Uterus (tissue), 2 donors: Measurements from ENCODE around the gene ADCY5.

Experiments used
- CTCF ChIP-seq, 4 experiments: fragments of 200-600 bp in 2 of 4; fragments of 450-650 bp in 2 of 4; sonication (generic) in 2 of 4; IDR thresholded peaks; one replicate each; pipeline ENCODE4 v1.5.1; 2016 to 2019; ENCODE audit warnings: antibody characterized with exemption in 4 of 4, mild to moderate bottlenecking in 2 of 4, moderate library complexity in 1 of 4
- POLR2A ChIP-seq, 2 donors: fragments of 450-650 bp; IDR thresholded peaks; one replicate each; pipeline ENCODE4 v1.6.1; 2016; ENCODE audit warnings: antibody characterized with exemption in 2 of 2, mild to moderate bottlenecking in 1 of 2, moderate library complexity in 1 of 2

GRCh38 chr3:123385499-123385898 lies 63.4 kb downstream of the ADCY5 start:
- TF ChIP-seq CTCF (IDR thresholded peaks at IDR 0.05) (no peak), POLR2A (IDR thresholded peaks at IDR 0.05) (no peak)
